Fibroblast of upper back skin (primary cell): ENCODE measurements around the gene SLC38A8.
A peak's percentile ranks its signal among the peaks of the same experiment; 100 is the strongest.

ENCODE experiments used
- DNase-seq: peaks from one replicate; pipeline ENCODE4 v3.0.0-alpha.2; 2013

Gene SLC38A8

GRCh38 chr16:84047626-84048025, 5.0 kb upstream of the SLC38A8 start:
- DNase-seq: no peak

- no peak for DNase-seq
These were observed 4.6 kb upstream of the SLC38A8 start for GRCh38 chr16:84047206-84047605.

GRCh38 chr16:84045818-84046470, 3.3 kb upstream of the SLC38A8 start:
- no peak for DNase-seq

- DNase-seq: no peak
These were observed 2.6 kb upstream of the SLC38A8 start for GRCh38 chr16:84045001-84045817.

GRCh38 chr16:84044118-84044488, 1.5 kb upstream of the SLC38A8 start:
- peak; percentile 19 for DNase-seq

- DNase-seq: no peak
These were observed 1.0 kb upstream of the SLC38A8 start for GRCh38 chr16:84043486-84044117.

- DNase-seq: no peak
These were observed 387 bp upstream of the SLC38A8 start for GRCh38 chr16:84042879-84043485.

- DNase-seq: no peak
These were observed 714 bp downstream of the SLC38A8 start for GRCh38 chr16:84041881-84042280.

- DNase-seq: peak; percentile 26
These were observed 1.5 kb downstream of the SLC38A8 start for GRCh38 chr16:84040823-84041820.

- no peak for DNase-seq
These were observed 2.3 kb downstream of the SLC38A8 start for GRCh38 chr16:84040226-84040822.

- DNase-seq: no peak
These were observed 2.9 kb downstream of the SLC38A8 start for GRCh38 chr16:84039696-84040095.

GRCh38 chr16:84038469-84038868, 4.1 kb downstream of the SLC38A8 start:
- DNase-seq: no peak

GRCh38 chr16:84036982-84037425, 5.6 kb downstream of the SLC38A8 start:
- DNase-seq: no peak

- DNase-seq: no peak
These were observed 6.5 kb downstream of the SLC38A8 start for GRCh38 chr16:84036131-84036530.

- no peak for DNase-seq
These were observed 8.1 kb downstream of the SLC38A8 start for GRCh38 chr16:84034516-84034915.

GRCh38 chr16:84033251-84034195, 9.1 kb downstream of the SLC38A8 start:
- no peak for DNase-seq

- no peak for DNase-seq
These were observed 10.0 kb downstream of the SLC38A8 start for GRCh38 chr16:84032458-84033178.

- DNase-seq: no peak
These were observed 11.0 kb downstream of the SLC38A8 start for GRCh38 chr16:84031556-84031955.

- DNase-seq: no peak
These were observed 13.1 kb downstream of the SLC38A8 start for GRCh38 chr16:84029297-84030047.
